Fibroblast of skin of scalp (primary cell): ENCODE measurements around the gene HES3. TPM values are rescaled to one million over a fixed set of nuclear protein-coding genes. Genes with fewer than 3 reads are reported as not detected.

ENCODE experiments used
- DNase-seq: peaks from one replicate; pipeline ENCODE4 v3.0.0-alpha.2; 2013
- polyA plus RNA-seq, 2 experiments: library from polyadenylated mRNA; unstranded; fragments of 120-200 nt; gene quantifications; one replicate each; pipeline ENCODE4 v1.2.1, GENCODE V29; 2013; ENCODE audit not compliant: insufficient read length in 2 of 2

HES3 gene, protein sequence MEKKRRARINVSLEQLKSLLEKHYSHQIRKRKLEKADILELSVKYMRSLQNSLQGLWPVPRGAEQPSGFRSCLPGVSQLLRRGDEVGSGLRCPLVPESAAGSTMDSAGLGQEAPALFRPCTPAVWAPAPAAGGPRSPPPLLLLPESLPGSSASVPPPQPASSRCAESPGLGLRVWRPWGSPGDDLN
- not detected for polyA plus RNA-seq (2013, experiment 1 of 2; ENCODE audit: insufficient read length)
- polyA plus RNA-seq (2013, experiment 2 of 2; ENCODE audit: insufficient read length) = not detected

DNA sequence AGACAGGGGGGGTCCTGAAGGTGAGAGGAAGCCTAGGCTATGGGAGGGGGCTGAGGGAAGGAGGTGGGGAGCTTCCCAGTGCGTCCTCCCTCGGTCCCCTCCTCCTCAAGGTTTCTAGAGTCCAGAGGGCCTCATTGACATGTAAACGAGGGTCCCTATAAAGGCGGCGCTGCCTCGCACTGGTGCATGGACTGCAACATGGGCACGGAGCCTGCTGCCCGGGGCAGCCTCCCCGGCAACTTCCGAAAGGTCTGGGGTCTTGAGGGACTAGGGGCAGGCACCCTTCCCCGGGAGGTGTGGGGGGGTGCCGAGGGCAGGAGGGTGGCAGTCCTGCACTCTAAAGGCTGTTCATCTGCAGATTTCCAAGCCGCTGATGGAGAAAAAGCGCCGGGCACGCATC, at the start of gene HES3:
Gene HES3, plus strand, starts transcription at position 187 of the 400 bp plus-strand sequence. Its CDS starts 187 bp downstream, at position 374.
- no peak for DNase-seq

DNA sequence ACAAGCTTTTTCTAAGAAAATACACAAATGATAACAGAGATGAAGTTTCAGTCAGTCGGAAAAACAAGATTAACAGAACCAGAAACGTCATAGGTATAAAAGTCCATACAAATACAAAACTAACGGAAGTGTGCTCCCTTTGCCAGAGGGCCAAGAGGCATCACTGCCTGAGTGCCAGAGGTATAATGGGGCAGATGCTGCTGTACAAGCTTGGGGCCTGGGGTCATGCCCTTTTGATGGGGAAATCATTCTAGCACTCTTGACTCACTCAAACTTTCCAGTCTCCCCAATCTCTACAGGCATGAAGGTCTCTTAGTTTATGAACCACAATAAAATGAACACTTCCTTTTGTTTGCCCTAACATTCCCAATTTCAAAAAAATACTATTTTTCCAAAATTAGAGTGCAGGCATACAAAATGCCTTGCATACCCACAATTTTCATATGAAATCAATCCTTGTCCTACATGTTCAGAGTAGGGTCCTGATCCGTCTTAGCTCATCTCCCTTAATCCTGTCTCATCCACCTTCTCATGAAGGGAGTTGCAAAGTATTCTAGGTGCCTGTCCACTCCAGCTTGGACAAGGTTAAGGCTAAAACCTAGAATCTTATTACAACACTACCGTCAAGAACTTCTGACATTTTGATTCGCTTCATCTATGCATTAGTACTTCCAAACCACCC, 46.1 kb upstream of the HES3 start:
- no peak for DNase-seq

DNA sequence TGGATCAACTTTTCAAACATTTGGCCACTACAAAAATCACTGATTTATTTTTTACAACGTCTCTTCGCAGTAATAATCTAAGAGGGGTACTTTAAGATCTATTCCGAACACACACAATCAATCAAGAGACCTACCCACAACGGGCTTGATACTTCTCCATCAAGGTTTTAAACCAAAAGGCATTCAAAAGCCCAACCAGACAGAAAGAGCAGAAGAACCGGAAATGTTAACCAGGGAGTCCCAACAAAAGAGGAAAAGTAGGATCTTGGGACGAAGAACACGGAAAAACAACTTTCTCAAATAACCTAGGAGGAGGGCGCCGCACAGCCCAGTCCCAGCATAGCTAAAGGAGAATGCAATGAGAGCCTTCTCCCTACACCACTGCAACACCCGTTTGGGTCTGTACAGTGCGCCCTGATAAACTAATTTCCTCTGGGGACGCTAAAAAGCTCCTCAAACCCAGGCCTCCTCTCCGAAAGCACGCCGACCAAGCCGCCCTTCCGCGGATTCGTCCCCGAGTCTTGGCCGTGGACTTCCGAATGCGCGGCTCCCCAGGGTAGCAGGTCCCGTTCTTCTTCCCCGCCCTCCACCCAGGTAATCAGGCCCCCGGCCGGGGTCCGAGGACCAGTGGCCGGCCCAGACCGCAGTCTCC, 45.2 kb upstream of the HES3 start:
- no peak for DNase-seq

DNA sequence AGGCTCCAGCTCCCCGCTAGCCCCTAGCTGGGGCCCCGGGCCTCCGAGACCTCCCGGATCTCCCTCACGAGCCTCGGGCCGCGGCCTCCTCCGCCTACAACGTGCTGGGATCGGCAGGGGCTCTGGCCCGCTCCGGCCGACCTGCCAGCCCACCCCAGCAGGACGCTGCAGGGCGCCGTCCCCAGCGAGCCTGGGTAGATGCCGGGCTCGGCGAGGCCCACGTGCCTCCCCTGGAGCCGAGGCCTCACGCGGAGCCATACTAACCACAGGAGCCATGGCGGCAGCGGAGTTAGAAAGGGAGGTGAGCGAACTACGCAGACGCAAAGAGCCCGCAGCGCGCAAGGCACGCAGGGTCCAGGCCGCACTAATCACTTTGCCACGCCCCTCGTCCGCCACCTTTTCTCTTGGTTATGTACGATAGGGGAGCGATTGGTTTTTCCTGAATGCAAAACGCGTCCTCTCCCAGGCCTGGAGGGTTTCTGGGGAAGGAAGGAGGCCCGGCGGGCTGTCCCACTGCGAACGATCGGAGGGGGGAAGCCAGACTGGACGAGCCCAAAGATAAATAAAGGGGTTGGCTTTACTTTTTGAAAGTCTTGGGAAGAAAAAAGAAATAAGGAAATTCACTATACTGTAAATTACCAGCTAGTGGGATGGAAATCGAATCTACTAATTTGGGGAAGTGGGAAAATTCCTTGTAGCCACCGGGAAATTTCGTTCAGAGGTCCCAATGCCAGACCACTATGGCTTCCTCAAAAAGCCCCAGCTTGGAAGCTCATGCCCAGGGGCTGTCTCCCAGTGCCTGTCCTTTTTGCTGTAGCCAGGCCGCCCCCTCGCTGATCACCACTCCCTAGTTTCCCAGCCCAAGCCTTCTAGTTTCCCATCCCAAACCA, 44.4 kb upstream of the HES3 start, which contains the start of gene RPL22:
Gene RPL22, minus strand, starts transcription at position 298 of the 890 bp plus-strand sequence. Its CDS starts 22 bp downstream, at position 276.
- peak; percentile 100 for DNase-seq

DNA sequence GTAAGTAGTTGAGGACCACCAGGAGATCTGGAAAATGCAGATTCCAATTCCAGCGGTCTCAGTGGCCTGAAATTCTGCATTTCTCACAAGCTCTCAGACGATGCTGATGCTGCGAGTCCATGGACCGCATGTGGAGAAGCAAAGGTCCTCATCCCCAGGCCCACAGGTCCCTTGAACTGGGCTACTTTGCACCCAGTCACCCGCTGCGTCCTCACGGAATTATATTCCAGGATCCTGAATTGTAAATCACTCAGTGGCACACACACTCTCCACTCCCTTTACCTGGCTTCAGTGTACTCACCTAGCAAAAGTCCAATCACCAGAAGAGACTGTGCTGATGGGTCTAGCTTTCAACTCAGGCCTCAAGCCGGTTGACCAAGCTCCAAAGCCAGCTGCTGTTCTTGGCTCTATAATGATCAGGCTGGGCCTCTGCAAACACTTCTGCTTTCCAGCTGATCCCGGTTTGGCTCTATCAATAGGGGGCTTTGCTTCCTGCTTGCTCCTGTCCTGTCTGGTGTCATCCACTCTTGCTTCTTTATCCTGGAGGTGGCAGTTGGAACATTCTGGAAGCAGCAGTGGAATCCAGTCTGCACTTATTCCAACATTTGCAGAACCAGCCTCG, 43.7 kb upstream of the HES3 start:
- DNase-seq = no peak

DNA sequence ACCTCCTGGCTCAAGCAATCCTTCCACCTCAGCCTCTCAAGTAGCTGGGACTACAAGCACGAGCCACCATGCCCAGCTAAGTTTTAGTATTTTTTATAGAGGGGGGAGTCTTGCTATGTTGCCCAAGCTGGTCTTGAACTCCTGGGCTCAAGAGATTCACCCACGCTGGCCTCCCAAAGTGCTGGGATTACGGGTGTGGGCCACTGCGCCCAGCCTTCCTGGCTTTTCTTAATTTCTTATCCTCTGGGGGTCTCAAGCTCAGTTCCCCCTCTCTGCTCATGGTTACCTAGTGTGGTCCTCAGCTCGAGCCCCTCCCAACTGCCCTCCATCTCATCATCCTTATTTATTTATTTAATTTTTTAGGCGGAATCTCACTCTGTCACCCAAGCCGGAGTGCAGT, 41.7 kb upstream of the HES3 start:
- no peak for DNase-seq

DNA sequence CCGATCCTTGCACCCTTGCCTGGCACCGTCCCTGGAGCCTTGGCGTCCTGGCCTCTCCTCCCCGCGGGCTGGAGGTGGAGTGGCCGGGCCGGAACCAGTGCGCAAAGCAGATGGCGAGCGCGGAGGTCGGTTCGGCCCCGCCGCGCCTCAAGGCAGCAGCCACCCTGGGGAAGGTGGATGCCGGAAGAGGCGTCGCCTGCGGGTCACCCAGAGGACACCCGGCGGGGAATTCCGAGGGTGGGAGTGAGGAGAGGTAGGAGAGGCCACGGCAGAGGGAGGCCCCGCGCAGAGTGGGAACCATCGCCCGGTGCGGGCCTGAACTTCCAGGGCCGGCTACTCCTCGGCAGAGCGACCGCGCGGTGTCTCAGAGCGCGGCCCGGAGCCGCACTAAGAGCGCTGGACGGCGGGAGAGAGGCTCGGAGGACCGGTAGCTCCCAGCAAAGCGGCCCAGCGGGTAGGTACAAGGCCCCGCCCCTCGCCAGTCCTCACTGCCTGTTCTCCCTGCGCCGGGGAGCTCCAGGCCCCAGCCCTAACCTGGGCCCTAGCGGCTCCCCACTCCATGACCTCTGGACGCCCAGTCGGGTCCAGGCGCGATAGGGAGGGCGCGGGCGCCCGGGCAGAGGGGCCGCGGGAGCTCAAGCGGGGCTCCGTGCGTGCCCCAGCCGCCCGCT, 38.0 kb upstream of the HES3 start, which contains the start of gene RNF207:
Gene RNF207, plus strand, starts transcription at position 271 of the 671 bp plus-strand sequence. CDS start 417 bp downstream, outside the sequence.
- peak; percentile 63 for DNase-seq

DNA sequence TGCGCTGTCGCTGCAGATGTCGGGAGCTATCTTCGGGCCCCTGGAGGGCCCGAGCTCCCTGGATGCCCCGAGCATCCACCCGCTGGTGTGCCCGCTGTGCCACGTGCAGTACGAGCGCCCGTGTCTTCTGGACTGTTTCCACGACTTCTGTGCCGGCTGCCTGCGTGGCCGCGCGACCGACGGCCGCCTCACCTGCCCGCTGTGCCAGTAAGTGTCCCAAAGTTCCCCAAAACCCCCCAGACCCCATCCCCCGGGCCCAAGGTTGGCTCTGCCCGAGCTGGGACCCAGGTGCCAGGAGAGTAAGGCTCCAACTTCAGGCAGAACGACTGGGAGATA, 37.5 kb upstream of the HES3 start:
- DNase-seq = no peak

DNA sequence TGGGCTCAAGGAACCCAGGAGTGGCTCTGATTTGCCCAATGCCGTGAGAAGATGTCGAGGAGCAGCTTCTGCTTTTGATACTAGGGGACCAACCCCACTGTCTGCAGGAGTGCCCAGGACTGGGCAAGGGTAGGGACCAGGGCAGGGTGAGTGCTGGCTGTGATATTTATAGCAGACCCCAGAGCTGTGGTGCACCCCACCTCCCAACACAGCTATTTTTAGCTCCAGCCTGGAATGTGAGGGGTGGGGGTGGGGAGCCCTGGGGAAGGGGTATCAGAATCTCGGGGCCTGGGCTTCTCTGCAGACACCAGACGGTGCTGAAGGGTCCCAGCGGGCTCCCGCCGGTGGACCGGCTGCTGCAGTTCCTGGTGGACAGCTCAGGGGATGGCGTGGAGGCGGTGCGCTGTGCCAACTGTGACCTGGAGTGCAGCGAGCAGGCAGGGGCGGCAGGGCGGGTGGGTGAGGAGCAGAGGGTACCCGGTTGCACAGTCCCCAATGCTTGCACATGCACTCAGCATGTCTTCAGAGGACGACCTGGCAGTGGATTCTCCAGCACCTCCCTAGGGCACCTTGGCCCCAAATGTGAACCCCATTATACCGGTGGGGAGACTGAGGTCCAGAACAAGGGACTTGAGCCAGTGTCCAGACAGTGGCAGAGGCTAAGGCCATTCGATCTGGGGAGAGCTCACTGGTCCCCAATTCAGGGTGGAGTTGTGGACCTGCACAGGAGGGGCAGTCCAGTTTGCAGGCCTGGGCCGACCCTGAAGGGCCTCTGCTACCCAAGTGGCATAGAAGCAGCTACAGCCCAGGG, 36.7 kb upstream of the HES3 start:
- no peak for DNase-seq

DNA sequence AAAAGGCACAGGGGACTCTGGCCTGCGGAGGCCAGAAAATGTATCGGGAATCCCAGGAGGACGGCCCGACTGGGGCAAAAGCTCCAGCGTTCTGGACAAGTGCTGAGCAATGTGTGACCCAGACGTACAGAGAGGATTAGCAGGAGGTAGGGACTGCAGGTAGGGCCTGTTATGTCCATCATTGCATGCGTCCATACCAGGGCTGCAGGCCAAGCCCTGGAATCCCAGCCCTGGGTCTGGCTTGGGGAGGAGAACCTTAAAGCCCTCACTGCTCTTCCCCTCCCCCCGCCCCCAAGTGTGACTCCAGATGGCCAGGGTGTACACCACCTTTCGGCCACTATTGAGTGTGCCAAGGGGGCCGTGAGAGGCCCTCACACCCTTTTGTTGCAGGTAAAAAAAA, 36.1 kb upstream of the HES3 start:
- no peak for DNase-seq

DNA sequence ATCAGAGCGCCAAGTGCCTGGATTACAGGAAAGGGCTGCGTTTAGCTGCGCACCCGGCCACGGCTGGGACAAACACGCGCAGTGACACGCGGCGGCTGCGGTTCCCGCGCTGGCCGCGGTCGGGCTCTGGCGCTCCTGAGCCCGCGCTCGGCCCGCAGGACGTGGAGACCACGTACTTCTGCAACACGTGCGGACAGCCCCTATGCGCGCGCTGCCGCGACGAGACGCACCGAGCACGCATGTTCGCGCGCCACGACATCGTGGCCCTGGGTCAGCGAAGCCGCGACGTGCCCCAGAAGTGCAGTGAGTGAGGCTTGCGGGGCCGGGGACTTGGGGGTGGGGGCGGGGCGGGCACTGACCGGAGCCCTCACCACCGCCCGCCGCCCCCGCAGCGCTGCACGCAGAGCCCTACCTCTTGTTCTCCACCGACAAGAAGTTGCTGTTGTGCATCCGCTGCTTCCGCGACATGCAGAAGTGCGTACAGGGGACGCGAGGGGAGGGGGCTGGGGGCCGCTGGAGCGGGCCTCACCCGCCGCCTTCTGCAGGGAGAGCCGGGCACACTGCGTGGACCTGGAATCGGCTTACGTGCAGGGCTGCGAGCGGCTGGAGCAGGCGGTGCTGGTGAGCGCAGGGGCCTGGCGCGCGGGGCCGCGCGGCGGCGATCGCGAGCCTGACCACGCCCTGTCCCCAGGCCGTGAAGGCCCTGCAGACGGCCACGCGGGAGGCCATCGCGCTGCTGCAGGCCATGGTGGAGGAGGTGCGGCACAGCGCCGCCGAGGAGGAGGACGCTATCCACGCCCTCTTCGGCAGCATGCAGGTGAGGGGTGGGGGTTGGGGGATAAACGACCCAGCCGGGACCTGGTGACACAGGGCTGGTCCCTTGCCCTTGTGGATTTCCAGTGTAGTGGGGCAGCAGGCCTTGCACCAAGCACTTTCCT, 35.0 kb upstream of the HES3 start:
- DNase-seq = peak; percentile 57

DNA sequence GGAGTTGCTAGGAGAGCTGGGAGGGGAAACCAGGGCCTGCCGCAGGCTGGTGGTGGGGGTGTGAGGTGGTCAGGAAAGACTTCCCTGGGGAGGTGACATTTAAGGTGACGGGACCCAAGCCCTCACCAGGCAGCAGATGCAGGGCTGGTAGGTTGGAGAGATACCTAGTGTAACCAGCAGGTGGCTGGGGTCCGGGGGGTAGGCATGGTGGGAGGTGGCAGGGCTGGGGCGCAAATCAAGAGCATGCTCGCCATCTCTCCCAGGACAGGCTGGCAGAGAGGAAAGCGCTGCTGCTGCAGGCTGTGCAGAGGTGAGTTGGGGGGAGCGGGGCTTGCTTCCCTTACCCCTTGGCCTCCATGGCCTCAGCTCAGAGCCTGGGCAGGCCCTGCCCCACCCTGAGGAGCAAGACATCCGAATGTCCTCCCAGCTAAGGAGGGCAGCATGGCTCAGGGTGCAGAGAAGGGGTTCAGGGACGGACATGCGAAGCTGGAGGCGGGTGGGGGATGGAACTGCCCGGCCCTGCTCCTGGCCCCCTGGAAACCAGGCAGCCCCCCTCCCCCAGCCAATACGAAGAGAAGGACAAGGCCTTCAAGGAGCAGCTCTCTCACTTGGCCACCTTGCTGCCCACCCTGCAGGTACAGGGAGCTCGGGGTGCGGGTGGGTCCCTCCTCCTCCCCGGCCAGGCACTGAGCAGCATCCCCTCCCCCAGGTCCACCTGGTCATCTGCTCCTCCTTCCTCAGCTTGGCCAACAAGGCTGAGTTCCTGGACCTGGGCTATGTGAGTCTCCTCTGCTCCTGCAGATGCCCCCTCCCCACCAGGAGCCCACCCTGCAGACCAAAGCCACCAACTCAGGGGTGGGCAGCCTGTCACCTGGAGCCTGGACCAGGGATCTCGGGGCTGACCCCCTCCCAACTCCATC, 34.1 kb upstream of the HES3 start:
- no peak for DNase-seq

DNA sequence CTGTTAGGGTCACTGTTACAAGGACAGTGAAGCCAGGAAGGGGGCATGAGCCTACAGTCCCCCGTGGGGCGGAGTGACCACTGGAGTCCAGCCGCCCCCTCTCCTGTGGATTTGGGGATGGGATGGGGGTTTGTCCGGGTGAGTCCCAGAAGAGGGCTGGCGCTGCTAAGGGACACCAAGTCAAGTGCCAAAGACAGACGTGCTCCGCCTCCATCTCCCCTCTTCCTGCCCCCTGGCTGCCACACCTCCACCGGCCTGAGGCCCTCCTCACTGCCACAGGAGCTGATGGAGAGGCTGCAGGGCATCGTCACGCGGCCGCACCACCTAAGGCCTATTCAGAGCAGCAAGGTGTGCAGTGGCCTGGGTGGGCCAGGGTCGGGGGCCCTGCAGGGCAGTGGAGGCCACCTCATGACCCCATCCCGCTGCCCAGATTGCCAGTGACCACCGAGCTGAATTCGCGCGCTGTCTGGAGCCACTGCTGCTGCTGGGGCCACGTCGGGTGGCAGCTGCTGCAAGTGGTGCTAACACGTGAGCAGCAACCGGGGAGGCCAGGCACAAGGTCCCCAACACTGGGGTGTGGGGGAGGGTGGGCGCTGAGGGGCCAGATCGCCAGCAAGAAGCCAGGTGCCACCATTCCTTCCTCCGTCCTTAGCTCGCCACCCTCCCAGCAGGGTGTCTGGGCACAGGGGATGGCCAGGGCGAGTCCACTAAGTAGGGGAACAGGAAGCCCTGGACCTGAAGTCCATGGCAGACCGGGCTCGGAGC, 33.2 kb upstream of the HES3 start:
- DNase-seq = no peak

DNA sequence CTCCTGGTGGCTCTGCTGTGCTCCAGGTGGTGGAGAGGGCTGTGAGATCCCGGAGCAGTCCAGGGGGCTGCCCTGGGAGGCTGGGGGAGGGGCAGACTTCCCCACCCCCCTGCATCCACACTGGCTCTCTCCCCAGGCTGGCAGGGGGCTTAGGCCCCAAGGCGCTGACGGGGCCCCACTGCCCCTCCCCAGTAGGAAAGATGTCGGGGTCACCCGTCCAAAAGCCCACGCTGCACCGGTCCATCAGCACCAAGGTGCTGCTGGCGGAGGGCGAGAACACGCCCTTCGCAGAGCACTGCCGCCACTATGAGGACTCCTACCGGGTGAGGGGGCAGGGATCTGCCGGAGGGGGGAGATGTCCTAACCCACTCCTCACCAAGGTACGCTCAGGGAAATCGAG, 32.2 kb upstream of the HES3 start:
- DNase-seq = no peak

DNA sequence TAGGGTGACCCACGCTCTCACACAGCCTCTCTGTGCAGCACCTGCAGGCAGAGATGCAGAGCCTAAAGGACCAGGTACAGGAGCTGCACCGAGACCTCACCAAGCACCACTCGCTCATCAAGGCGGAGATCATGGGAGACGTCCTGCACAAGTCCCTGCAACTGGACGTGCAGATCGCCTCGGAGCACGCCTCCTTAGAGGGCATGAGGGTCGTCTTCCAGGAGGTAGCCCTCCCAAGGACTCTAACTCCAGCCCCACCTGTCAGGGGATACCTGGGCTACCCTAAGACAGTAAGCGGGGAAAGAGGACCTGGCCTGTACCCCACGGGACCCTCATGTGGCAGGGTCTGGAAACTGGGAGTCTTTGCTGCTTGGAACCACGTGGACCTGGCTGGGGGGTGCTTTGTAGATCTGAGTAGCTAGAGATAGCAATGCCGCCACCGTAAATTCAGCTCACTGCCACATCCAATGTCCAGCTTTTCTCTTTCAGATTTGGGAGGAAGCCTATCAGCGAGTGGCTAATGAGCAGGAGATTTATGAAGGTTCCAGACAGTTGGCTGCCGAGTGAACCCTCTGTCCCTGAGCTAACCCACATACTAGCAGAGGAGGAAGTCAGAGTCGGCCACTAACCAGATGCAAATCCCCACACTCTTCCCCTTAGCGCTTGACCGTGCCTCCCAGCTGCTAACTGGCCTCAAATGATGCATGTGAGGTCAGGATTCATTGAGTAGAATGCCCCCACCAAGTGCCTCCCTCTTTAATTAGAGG, 31.6 kb upstream of the HES3 start:
- no peak for DNase-seq

DNA sequence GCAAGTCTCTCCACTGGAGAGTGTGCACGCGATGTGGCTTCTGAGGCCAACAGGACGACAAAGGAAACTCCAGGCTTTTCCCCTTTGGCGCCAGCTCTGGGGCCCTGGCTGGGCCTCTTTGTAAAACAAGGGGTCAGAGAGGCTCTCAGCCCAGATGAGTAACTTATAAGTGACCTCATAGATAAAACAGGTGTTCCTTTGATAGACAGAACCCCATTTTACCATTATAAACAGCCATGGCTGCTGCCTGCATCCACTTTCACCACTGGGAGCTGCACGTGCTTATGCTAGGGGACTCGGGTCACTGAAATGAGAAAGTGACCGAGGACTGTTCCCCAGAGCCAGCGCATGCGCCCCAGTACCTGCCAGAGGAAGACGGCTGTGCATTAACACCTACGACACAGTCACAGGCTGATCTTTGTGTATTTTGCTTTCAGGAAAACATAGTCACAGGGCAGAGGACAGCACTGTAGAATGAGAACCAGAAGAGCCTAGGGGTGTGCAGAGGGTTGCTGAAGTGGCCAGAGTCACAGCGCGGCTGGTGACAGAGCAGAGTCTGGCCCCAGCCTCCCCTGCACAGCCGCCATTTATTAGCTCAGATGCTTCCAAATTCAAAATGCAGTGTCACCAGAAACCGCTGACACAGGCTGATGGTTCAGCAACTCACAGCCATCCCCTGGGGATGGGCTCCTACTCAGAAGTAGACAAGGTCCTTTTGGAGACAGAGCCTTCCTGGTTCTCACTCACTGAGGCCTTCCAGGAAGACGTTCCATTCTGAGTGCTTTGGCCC, 25.4 kb upstream of the HES3 start:
- no peak for DNase-seq
